Neutrophil (primary cell): ENCODE results near the gene C1orf210.

ENCODE experiments used
- H3K27ac ChIP-seq: fragments of 200-600 bp; sonication (generic); 2 replicates; pipeline ENCODE4 v1.5.1; 2016; ENCODE audit warnings: mild to moderate bottlenecking, moderate library complexity
- H3K27me3 ChIP-seq: fragments of 200-600 bp; sonication (generic); 2 replicates; pipeline ENCODE4 v1.6.0; 2016; ENCODE audit warnings: mild to moderate bottlenecking
- H3K36me3 ChIP-seq: fragments of 200-600 bp; sonication (generic); 2 replicates; pipeline ENCODE4 v1.5.1; 2017
- H3K4me1 ChIP-seq, 2 experiments: fragments of 200-600 bp in 1 of 2; sonication (generic) in 1 of 2; 1 replicate in 1 of 2; 2 replicates in 1 of 2; pipeline versions ENCODE4 v1.5.1 to v1.6.1; 2013 to 2016; ENCODE audit warnings: low read depth in 1 of 2, low read length in 1 of 2, mild to moderate bottlenecking in 1 of 2, moderate library complexity in 1 of 2; ENCODE audit not compliant: control insufficient read depth in 1 of 2, insufficient read depth in 1 of 2
- H3K4me3 ChIP-seq, 2 experiments: fragments of 200-600 bp in 1 of 2; sonication (generic) in 1 of 2; 1 replicate in 1 of 2; 2 replicates in 1 of 2; pipeline ENCODE4 v1.5.1; 2013 to 2016; ENCODE audit warnings: low read depth in 1 of 2, low read length in 1 of 2, mild to moderate bottlenecking in 1 of 2, moderate library complexity in 1 of 2
- H3K9me3 ChIP-seq: fragments of 200-600 bp; sonication (generic); 2 replicates; pipeline ENCODE4 v1.5.1; 2016
- TF ChIP-seq, protein P1 (sequence below): fragments of 200-600 bp; sonication (generic); IDR thresholded peaks from 2 replicates; pipeline ENCODE4 v1.5.1; 2016; ENCODE audit warnings: antibody characterized with exemption

The C1orf210 gene

DNA sequence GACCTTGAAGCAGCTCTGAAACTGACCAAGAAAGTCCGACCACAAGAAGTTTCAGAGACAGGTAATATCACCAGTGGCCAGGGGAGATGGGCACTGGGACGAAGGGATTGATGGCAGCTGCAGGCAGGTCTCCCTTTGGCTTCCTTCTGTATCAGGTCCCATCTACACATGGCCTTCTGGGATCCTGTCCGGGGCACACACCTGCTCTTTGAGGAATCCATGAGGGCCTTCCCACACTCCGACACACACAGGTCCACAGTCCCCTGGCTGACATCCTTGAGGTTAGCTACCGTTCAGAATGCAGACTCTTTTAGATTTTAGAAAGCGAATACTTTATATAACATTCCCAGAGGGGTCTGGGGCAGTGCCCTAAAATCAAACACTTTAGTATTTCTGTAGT, 42.1 kb downstream of the C1orf210 start:
- Histone ChIP-seq H3K9me3 (no peaks in the 10 kb centered on the region), H3K4me3 (no peak overlapping the region), H3K27me3 (no peaks in the 10 kb centered on the region), H3K36me3 (no peaks in the 10 kb centered on the region), H3K4me1 (no peaks in the 10 kb centered on the region), H3K27ac (no peak overlapping the region)
- TF ChIP-seq, protein P1, sequence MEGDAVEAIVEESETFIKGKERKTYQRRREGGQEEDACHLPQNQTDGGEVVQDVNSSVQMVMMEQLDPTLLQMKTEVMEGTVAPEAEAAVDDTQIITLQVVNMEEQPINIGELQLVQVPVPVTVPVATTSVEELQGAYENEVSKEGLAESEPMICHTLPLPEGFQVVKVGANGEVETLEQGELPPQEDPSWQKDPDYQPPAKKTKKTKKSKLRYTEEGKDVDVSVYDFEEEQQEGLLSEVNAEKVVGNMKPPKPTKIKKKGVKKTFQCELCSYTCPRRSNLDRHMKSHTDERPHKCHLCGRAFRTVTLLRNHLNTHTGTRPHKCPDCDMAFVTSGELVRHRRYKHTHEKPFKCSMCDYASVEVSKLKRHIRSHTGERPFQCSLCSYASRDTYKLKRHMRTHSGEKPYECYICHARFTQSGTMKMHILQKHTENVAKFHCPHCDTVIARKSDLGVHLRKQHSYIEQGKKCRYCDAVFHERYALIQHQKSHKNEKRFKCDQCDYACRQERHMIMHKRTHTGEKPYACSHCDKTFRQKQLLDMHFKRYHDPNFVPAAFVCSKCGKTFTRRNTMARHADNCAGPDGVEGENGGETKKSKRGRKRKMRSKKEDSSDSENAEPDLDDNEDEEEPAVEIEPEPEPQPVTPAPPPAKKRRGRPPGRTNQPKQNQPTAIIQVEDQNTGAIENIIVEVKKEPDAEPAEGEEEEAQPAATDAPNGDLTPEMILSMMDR, result no peak

DNA sequence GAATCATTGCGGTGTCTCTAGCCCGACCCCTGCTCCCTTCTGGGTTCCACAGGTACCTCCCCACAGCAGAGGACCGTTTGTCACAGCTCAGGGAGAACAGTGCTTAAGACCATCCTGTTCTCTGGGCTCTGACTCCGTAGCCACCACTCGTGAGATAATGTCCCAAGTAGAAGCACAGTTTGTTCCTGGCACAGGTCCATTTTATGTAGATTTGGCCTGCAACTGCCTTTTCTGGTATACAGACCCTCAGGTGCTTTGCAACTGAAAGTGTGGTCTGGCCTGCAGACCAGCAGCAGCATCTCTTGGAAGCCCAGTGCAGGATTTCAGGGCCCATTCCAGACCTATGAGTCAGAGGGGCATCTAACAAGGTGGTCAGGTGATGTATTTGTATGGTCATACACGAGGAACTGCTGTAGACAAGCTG, 44.0 kb downstream of the C1orf210 start:
- H3K4me3 ChIP-seq, result no peak overlapping the region
- TF ChIP-seq, protein P1, result no peak
- H3K9me3 ChIP-seq, result no peaks in the 10 kb centered on the region
- H3K36me3 ChIP-seq, result no peaks in the 10 kb centered on the region
- H3K27me3 ChIP-seq, result no peaks in the 10 kb centered on the region
- no peak overlapping the region for H3K27ac ChIP-seq
- no peaks in the 10 kb centered on the region for H3K4me1 ChIP-seq

DNA sequence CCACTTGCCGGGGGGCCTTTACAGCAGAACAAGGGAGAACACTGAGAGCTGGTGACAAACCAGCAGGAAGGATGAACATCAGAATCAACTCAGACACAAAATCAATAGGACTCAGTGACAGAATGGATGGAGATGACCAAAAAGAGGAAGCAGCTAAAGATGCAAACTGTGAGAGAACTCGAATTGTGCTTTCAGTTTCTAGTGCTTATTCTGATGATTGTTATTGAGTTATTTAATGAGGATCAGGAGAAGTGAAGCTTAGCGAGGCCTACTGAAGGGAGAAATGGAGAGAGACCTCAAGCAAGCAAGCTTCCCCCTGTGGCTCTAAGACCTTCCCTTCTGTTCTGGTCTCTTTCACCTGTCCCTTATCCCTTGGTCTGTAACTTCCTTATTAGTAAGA, 45.9 kb downstream of the C1orf210 start:
- no peaks in the 10 kb centered on the region for H3K9me3 ChIP-seq
- H3K4me3 ChIP-seq, result no peak overlapping the region
- no peaks in the 10 kb centered on the region for H3K4me1 ChIP-seq
- no peaks in the 10 kb centered on the region for H3K36me3 ChIP-seq
- H3K27ac ChIP-seq, result no peak overlapping the region
- H3K27me3 ChIP-seq, result no peaks in the 10 kb centered on the region
- TF ChIP-seq, protein P1, result no peak

DNA sequence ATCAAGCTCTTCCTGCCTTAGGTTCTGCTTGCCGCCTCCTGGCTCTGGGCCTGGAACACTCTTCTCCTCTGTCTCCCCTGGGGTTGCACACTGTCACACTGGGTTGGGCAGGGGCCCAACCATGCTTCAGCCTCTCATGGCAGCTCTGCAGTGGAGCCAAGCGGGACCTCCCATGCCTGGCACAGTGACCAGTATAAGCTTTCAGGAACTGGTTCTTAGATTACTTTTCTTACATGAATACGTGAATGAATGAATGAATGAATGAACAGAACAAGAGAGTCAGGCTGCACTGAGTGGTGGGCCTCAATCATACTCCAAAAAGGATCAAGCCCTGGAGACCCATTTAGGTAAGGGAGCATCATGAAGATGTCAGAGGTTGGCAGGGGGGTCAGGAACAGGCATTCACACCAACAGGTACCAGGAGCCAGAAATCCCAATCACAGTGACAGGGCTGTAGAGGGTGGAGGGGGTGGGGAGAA, 46.4 kb downstream of the C1orf210 start:
- no peaks in the 10 kb centered on the region for H3K4me1 ChIP-seq
- no peaks in the 10 kb centered on the region for H3K9me3 ChIP-seq
- no peak overlapping the region for H3K4me3 ChIP-seq
- TF ChIP-seq, protein P1, result no peak
- no peaks in the 10 kb centered on the region for H3K27me3 ChIP-seq
- no peak overlapping the region for H3K27ac ChIP-seq
- no peaks in the 10 kb centered on the region for H3K36me3 ChIP-seq

DNA sequence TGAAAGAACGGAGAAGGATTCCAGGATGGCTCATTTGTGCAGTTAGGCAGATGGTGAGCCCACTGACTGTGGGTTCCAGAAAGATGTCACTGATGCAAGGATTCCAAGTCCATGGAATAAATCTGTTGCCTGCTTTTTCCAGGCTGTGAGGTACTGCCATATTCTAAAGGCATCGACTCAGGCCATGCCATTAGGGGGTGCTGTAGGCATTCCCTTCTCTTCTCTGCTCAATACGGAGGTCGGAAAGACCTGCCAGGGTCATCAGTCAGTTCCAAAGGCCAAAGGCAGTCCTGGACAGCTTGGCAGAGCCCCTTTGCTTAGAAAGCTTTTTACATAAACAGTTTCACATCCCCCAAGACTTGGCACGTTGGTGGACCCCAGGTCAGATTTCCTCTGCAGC, 47.3 kb downstream of the C1orf210 start:
- Histone ChIP-seq H3K9me3 (no peaks in the 10 kb centered on the region), H3K27ac (no peak overlapping the region), H3K4me3 (no peak overlapping the region), H3K27me3 (no peaks in the 10 kb centered on the region), H3K4me1 (no peaks in the 10 kb centered on the region), H3K36me3 (no peaks in the 10 kb centered on the region)
- TF ChIP-seq, protein P1, result no peak

DNA sequence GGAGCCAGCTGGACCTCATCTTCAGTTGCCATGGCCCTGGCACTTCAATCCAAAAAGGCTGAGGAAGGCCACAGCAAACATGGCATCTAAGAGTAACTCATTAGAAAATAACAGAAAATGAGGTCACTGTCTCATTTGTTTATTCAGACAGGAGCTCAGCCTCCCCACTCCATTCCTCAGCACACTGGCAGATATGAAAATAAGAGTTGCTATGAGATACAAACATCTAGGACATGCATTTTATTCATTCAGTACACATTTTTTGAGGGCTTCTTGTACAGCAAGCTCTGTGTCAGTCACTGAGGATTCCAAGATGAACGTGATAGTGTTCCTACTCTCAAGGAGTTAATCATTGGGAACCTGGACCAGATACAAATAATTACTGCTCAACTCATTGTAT, 48.3 kb downstream of the C1orf210 start:
- H3K27me3 ChIP-seq, result no peaks in the 10 kb centered on the region
- TF ChIP-seq, protein P1, result no peak
- H3K27ac ChIP-seq, result no peak overlapping the region
- H3K9me3 ChIP-seq, result no peaks in the 10 kb centered on the region
- H3K4me1 ChIP-seq, result no peaks in the 10 kb centered on the region
- H3K36me3 ChIP-seq, result no peaks in the 10 kb centered on the region
- H3K4me3 ChIP-seq, result no peak overlapping the region
